ENCODE results near the gene ALAD. TPM values are rescaled to one million over a fixed set of nuclear protein-coding genes. Genes with fewer than 3 reads are reported as not detected.

Gene ALAD
- total and polyA plus RNA-seq, 2 of the 8 experiments (the other 6 are each of a cell fraction or from before 2014, with no cell fraction given) = 8.2 to 15.3 TPM

GRCh38 chr9:113398796-113399195 lies 2.3 kb downstream of the ALAD start (continued):
- no peak for TF ChIP-seq CHD7 (IDR thresholded peaks at IDR 0.05; ENCODE audit: insufficient replicate concordance, low read length)
- no peak for TF ChIP-seq EZH2 (IDR thresholded peaks at IDR 0.05; ENCODE audit: low read depth, low read length, severe bottlenecking)
- TF ChIP-seq GTF2F1 (IDR thresholded peaks at IDR 0.05; ENCODE audit: borderline replicate concordance, low read depth, low read length) = no peak

Data from H1 (cell line).